Measurements from ENCODE around the gene EIF4B.
"Not testable (repeated sequence)": the region's sequence is repeated elsewhere in the genome, so short reads cannot be mapped to it uniquely, and the experiment has no call there.

EIF4B gene

DNA sequence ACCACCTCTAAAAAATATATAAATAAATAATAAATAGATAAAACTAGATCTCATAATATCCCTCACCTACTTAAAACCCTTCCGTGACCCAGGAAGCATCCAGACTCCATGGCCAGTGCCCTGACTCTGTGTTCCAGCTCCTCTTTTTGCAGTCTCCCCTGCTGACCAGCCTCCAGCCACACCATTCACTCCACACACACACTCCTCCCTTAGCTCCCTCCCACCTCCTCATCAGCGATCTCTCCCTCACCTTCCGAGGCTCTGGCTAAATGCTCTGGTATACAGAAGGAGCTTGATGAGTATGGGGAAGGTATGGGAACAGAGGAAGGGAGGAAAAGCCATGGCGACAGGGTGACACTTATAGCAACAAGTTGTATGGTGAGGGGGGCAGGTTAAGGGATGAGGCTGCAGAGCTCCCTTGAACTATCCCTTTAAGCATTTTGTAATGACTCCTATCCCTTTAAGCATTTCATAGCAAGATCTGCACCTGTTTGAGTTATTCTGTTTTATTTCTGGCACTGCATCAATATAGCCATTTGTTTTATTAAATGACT lies 26.1 kb upstream of the EIF4B start:
- DNase-seq (ENCODE audit: insufficient read length, low spot score) (no peak), FAIRE-seq (no peak)
- TF ChIP-seq, protein P1, sequence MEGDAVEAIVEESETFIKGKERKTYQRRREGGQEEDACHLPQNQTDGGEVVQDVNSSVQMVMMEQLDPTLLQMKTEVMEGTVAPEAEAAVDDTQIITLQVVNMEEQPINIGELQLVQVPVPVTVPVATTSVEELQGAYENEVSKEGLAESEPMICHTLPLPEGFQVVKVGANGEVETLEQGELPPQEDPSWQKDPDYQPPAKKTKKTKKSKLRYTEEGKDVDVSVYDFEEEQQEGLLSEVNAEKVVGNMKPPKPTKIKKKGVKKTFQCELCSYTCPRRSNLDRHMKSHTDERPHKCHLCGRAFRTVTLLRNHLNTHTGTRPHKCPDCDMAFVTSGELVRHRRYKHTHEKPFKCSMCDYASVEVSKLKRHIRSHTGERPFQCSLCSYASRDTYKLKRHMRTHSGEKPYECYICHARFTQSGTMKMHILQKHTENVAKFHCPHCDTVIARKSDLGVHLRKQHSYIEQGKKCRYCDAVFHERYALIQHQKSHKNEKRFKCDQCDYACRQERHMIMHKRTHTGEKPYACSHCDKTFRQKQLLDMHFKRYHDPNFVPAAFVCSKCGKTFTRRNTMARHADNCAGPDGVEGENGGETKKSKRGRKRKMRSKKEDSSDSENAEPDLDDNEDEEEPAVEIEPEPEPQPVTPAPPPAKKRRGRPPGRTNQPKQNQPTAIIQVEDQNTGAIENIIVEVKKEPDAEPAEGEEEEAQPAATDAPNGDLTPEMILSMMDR (IDR thresholded peaks at IDR 0.05; ENCODE audit: insufficient read depth, missing control alignments) = no peak

DNA sequence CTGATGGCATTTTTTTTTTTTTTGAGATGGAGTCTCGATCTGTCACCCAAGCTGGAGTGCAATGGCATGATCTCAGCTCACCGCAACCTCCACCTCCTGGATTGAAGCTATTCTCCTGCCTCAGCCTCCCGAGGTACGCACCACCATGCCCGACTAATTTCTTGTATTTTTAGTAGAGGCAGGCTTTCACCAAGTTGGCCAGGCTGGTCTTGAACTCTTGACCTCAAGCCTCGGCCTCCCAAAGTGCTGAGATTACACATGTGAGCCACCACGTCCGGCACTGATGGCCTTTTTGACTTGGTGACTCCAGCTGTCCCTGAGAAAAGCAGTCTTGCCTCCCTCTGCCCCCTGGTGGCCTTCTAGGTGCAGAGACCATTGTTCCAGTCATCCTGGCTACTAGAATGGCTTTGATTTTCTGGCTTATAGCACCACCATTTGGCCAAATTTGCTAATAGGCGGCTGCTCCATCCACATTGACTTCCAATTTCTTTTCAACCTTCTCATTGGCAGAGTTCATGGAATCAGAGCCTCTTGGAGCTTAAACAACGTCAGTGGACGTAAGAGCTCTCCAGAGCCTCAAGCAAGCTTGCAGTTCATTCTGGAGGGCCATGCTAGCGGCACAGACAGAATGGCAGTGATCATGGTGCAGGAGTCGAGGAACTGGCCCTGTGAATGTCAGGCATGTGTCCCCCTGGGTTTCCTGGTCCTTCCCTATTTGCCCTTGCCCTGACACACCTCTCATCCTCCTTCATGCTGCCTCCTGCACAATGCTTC lies 25.4 kb upstream of the EIF4B start:
- no peak for FAIRE-seq
- TF ChIP-seq, protein P1 (IDR thresholded peaks at IDR 0.05; ENCODE audit: insufficient read depth, missing control alignments) = peak; percentile 100
- peak; percentile 73 for DNase-seq (ENCODE audit: insufficient read length, low spot score)

GRCh38 chr12:52984136-52984535 lies 22.1 kb upstream of the EIF4B start:
- no peak for DNase-seq (ENCODE audit: insufficient read length, low spot score)
- TF ChIP-seq, protein P1 (IDR thresholded peaks at IDR 0.05; ENCODE audit: insufficient read depth, missing control alignments) = no peak
- FAIRE-seq = no peak

DNA sequence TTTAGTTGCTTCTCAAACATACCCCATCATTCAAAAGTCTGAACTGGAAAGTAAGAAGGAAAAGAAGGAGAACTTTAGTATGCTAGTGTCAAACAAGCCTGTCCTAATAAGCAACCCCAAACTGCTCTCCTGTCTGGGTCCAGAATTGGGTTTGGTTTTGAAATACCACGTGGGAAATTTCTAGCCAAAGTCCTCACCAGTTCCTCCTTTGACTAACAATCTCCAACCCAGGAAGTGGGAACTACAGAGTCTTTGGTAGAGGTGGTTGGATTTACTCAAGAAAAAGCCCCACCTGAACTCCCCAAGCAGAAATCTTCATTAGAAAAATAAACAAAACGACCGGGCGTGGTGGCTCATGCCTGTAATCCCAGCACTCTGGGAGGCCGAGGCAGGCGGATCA lies 17.4 kb upstream of the EIF4B start:
- TF ChIP-seq, protein P1 (IDR thresholded peaks at IDR 0.05; ENCODE audit: insufficient read depth, missing control alignments) = no peak
- DNase-seq (ENCODE audit: insufficient read length, low spot score) (no peak), FAIRE-seq (no peak)

GRCh38 chr12:52990206-52990605 lies 16.1 kb upstream of the EIF4B start:
- DNase-seq (ENCODE audit: insufficient read length, low spot score) = no peak
- TF ChIP-seq, protein P1 (IDR thresholded peaks at IDR 0.05; ENCODE audit: insufficient read depth, missing control alignments) = no peak
- FAIRE-seq = no peak

GRCh38 chr12:52992240-52992639 lies 14.0 kb upstream of the EIF4B start:
- not testable (repeated sequence) for DNase-seq (ENCODE audit: insufficient read length, low spot score); FAIRE-seq

GRCh38 chr12:52992699-52993557 lies 13.3 kb upstream of the EIF4B start:
- DNase-seq (ENCODE audit: insufficient read length, low spot score) (no peak), FAIRE-seq (no peak)
- TF ChIP-seq, protein P1 (IDR thresholded peaks at IDR 0.05; ENCODE audit: insufficient read depth, missing control alignments) = no peak

Measured in D721Med (cell line).